WI38 (cell line): ENCODE measurements around the gene HPGDS.

Experiments
- H3K4me3 ChIP-seq: 2 replicates; pipeline ENCODE4 v1.5.1; 2011; ENCODE audit warnings: low read depth, mild to moderate bottlenecking, control low read depth, low read length
- CTCF ChIP-seq: IDR thresholded peaks from 2 replicates; pipeline ENCODE4 v1.5.1; 2012; ENCODE audit warnings: low read depth, mild to moderate bottlenecking, control low read depth, low read length

The HPGDS gene

GRCh38 chr4:94373752-94374151 is 31.1 kb upstream of the HPGDS start:
- no peak for TF ChIP-seq CTCF
- H3K4me3 ChIP-seq: no peak overlapping the region

- no peak for TF ChIP-seq CTCF
- no peak overlapping the region for H3K4me3 ChIP-seq
These were observed 30.4 kb upstream of the HPGDS start for GRCh38 chr4:94372991-94373390.

- TF ChIP-seq CTCF: no peak
- no peak overlapping the region for H3K4me3 ChIP-seq
These were observed 29.8 kb upstream of the HPGDS start for GRCh38 chr4:94372228-94372978.

- no peak for TF ChIP-seq CTCF
- H3K4me3 ChIP-seq: no peak overlapping the region
These were observed 28.7 kb upstream of the HPGDS start for GRCh38 chr4:94371290-94371689.

- no peak overlapping the region for H3K4me3 ChIP-seq
- no peak for TF ChIP-seq CTCF
These were observed 28.1 kb upstream of the HPGDS start for GRCh38 chr4:94370533-94371254.

- TF ChIP-seq CTCF: no peak
- H3K4me3 ChIP-seq: no peak overlapping the region
These were observed 26.4 kb upstream of the HPGDS start for GRCh38 chr4:94369046-94369445.

- no peak overlapping the region for H3K4me3 ChIP-seq
- no peak for TF ChIP-seq CTCF
These were observed 25.8 kb upstream of the HPGDS start for GRCh38 chr4:94368459-94368858.
